ENCODE results near the gene MPP3. TPM values are rescaled to one million over a fixed set of nuclear protein-coding genes. Genes with fewer than 3 reads are reported as not detected.
A peak's percentile ranks its signal among the peaks of the same experiment; 100 is the strongest.
"Not testable (repeated sequence)": the region's sequence is repeated elsewhere in the genome, so short reads cannot be mapped to it uniquely, and the experiment has no call there.

Gene MPP3
- polyA plus RNA-seq, 1 donor: 5.8 TPM

DNA sequence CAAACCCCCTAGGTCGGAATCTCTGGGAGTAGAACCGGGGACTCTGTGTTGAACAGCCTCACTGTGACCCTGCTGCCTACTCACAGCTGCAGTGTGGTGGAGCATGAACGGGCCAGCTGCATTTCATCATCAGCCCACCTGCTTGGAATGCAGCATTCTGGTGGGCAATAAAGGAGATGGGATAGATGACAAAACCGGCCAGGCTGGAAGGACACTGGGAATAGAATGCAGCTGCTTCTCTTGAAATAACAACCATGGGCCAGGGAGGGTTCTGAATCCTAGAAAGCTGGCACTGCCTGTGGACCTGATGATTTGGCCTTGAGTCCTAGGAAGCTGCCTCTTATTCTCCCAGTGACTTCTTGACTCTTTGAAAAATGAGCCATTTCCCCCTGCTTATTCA lies 29.2 kb downstream of the MPP3 start:
- no peak for DNase-seq

DNA sequence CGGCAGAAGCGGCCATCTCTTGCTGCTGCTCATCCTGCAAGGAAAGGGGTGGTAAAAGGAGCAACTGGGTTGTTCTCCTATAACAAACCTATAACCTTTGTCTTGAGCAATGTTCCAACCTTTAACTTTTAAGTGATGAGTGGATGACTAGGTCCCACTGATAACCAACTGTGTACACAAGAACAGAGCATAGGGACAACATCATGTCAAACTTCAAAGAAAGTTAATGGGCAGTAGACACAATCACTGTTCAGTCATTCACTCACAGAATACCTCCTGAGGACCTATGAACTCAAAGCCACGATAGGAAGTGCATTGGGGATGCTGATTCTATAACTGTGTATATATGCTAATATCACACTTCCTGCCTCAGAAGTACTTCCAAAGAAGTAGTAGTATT lies 31.1 kb downstream of the MPP3 start:
- DNase-seq: no peak

DNA sequence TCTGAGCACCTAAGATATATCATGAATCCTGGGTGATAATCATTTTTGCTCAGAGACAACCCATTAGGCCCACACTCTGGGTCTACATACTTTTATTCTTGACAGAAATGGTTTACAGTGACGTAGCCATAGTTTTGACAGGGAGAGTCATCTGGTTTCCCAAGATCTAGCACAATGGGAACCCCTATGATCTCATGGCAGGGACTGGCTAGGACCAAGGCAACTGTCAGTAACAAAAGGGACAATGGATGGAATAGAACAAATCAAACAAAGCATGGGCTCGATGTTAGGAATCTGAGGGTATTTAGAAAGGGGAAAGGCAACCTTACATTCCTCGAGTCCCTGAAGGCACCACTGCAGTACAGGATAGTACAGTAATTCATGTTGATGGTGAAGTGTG lies 32.2 kb downstream of the MPP3 start:
- DNase-seq: no peak

DNA sequence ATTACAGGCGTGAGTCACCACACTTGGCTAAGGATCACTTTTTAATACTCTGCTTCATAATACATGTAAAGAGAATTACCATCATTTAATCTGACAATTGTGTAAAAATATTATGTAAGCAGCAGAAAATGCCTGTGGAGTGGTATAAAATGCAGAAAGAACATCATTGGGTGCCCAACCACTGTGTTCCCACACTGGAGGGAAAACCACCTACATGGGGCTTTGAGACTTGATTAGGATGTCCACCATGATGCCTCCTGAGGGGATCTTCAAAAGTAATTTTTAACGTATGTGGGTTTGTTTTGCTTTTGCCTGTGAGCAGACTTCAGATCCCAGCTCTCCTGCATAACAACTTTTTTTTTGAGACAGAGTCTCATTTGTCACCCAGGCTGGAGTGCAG lies 33.9 kb downstream of the MPP3 start:
- DNase-seq: no peak

DNA sequence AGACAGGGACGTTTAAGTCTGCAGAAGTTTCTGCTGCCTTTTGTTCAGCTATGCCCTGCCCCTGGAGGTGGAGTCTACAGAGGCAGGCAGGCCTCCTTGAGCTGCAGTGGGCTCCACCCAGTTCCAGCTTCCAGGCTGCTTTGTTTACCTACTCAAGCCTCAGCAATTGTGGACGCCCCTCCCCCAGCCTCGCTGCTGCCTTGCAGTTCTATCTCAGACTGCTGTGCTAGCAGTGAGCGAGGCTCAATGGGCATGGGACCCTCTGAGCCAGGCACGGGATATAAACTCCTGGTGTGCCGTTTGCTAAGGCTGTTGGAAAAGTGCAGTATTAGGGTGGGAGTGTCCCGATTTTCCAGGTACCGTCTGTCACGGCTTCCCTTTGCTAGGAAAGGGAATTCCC lies 34.9 kb downstream of the MPP3 start:
- DNase-seq: not testable (repeated sequence)

DNA sequence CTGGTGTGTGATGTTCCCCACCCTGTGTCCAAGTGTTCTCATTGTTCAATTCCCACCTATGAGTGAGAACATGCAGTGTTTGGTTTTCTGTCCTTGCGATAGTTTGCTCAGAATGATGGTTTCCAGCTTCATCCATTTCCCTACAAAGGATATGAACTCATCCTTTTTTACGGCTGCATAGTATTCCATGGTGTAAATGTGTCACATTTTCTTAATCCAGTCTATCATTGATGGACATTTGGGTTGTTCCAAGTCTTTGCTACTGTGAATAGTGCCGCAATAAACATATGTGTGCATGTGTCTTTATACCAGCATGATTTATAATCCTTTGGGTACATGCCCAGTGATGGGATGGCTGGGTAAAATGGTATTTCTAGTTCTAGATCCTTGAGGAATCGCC lies 40.3 kb downstream of the MPP3 start:
- DNase-seq: not testable (repeated sequence)

DNA sequence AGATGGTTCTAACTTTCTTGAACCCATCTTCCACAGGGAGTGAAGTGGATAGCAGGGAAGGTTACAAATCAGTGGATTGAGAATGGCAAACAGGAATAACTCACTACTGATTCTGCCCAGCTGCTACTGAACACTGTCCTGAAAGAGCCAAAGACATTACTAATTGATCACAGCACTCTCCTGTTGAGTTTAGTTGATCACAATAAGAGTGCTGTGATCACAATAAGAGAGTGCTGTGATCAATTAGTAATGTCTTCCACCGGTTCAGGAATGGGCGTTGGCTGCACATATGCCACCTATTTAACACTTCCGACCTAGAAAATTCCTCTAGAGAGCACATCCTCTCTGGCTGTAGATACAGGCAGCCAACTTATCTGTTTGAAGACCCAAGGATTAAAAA lies 41.4 kb downstream of the MPP3 start:
- no peak for DNase-seq

DNA sequence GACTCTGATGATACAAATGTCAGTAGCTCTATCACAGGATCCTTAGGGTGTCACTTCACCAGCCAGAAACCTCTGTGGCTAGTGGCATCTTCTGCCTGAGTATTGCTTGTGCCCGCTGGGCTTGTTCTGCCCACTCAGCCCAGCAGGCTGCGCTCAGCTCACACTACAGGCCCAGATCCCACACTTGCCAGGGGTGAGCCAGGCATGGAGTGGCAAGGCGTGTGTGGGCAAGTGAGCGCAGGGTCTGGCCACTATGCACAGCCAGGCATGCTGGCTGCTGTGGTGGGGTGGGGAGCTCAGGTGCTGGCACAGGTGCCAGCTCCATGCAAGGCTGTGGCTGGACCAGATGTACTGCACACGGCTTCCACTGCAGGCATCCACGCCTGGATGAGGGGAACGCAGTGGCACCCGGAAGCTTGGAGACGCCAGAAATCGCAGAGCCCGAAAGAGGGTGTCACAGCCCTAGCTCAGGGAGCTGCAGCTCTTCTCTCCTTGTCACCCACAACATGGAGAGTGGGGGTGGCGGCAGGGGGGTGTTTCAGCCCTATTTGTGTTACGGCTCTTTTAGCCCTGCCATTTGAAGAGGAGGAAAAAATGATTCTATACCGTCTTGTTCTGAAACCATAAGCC lies 42.5 kb downstream of the MPP3 start:
- DNase-seq: no peak

DNA sequence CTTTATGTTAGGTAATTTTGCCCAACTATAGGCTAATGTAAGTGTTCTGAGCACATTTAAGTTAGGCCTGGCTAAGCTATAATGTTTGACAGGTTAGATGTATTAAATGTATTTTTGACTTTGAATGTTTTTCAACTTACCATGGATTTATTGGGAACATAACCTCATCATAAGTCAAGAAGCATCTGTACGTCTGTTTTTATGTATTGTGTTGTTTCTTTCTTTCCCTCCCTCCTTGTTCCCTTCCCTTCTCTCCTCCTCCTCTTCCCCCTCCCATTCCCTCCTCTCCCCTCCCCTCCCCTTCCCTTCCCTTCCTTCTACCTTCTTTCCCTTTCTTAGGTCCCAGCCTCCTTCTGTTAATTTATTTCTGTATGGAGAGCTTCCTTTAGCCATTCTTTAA lies 43.5 kb downstream of the MPP3 start:
- no peak for DNase-seq

DNA sequence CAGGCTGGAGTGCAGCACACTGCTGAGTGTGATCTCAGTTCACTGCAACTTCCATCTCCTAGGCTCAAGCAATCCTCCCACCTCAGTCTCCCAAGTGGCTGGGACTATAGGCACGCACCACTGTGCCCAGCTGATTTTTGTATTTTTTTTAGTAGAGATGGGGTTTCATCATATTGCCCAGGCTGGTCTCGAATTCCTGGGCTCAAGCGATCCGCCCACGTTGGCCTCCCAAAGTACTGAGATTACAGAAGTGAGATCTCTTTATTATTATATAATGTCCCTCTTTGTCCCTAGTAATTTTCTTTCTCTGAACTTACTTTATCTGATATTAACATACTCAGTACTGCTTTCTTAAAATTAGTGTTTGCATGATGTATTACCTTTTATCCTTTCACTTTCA lies 44.4 kb downstream of the MPP3 start:
- DNase-seq: no peak

DNA sequence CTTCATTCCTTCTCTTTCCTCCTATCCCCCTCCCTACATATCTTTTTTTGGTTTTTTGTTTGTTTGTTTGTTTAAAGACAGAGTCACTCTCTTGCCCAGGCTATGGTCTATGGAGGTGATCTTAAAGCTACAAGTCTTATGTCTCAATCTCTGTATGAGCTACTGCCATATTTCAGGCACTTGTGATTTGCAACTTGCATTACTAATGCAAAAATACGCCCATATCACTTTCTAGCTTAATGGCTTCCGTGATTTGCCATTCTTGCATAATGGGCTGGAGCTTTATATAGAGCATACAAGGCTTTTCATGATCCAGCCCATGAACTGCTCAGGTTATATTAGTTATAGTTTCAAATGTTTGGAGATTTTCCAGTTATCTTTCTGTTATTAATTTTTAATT lies 45.2 kb downstream of the MPP3 start:
- no peak for DNase-seq

DNA sequence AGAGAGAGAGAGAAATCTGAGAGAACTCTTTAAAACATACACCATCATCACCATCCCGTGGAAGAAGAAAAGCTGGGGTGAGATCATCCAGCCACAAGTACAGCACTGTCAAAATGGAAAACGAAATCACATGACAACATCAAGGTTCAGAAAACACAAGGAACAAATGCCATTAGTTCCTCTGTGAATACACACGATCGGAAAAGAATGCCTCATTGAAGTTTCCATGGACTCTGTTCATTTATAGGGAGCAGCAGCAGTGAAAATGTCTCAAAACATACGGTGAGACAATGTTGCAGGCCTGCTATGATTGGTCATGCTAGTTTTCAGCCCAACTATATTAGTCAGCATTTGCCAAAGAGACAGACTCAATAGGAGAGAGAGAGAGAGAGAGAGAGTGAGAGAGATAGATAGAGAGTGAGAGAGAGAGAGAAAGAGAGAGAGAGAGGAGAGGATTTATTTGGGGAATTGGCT lies 48.3 kb downstream of the MPP3 start:
- DNase-seq: peak; percentile 40

DNA sequence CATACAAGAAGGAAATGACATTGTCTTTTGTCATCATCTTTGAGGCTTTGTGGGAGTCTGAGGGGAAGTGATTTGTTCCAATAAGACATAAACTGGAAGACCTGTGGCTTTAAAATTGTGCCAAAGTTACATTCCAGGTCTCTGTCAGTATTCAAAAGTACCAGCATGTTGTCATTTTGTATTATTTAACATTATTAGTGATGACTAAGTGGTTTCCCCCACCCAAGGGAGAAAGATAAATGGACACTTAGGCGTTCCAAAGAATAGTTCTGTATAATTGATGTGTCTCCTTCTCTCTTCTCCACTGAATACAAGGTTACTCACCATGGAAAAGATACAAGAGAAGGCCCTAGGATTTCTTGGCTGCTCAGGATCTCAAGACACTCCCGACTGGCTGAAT lies 48.9 kb downstream of the MPP3 start:
- DNase-seq: no peak

DNA sequence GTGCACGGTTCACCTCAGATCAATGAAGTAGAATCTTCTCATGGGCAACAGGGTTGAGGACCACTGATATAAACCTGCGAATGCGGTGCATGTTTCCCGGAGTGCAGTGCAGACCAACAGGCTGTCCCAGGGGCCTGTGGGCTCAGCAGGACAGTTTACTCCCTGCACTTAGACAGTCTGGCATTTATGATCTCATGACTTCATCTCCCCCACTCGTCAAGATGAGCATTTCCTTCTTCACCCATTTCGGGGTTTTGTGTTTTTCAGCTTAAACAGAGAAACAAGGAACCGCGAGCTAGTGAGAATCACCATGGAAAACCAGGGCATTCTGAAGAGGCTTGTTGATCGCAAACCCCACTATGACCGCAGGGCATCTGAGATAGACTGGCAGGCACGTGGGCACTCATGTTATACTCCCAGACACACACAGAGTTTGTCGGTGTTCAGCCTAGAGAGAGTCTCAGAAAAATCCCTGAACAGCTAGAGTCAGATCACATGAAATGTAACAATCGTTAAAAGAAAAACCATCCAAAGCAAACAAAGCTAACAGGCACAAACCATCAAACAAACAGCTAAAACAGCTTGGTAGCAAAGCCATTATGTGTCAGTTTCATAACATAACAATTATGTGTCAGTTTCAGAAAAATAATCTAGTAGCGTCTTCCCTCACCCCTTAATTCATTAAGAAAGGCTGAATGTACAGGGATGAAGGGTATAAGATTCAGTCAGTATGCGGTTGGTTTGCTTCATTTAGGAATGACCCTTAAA lies 49.8 kb downstream of the MPP3 start:
- no peak for DNase-seq

DNA sequence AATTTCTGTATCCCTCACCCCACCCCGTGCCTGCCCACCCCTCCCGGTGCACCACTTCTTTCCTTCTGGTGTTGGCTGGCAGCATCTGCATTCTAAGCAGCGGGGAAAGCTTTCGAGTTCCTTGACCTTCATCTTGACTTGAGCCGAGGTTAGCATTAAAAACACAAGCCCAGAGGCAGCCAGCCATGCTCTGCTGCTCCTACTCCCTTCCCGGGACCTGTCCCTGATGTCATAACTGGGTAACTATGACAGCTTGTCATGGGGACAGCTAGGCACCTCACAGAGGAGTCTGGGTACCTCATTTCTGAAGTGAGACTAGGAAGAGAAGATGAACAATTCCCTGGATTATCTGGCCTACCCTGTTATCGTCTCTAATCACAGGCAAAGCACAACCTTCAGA lies 52.8 kb downstream of the MPP3 start, which contains the start of gene CFAP97D1:
CFAP97D1 (plus strand) TSS at position 301 of the 400 bp plus-strand sequence; CDS start at position 329, 28 bp downstream.
- no peak for DNase-seq

DNA sequence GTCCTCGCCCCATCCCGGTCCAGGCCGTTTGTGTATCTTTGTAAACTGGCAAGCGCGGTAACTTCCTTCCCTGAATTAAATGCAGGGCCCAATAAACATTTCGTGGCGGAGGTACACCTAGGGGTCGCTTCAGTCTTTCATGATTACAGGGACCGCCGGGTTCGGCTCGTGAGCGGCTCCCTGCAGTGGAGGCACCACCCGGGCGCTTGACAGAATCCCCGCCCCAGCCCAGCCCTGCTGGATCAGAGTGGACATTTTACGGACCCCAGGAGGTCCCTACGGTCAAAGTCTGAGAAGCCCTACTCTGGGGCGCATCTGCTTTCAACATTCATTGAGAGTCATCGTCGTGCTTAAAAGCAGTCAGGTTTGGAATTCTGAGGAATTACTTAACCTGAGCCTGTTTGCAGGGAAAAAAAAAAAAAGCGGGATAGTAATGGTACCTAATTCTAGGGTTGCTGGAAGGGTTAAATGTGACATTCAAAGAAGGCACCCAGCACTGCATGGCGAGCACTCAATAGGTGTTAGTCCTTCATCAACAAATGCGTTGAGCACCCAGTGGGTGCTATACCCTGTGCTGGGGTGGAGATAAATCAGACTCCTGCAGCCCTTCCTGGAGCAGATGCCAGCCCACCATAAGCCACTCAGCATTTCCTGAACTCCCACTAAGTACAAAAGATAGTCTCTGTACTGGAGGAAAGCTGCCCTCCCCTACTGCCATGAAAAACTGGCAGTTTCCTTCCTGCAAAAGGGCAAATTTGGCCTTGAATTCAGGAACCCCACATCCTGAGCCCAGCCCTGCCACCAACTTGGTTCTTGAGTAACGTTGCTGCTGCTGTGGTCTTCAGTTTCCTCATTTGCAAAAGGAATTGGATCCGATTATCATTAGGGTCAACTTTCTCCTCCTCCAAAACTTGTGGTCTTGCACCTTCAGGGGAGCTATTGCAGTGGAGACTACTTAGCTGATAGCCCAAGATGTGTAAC lies 53.5 kb downstream of the MPP3 start:
- DNase-seq: no peak

DNA sequence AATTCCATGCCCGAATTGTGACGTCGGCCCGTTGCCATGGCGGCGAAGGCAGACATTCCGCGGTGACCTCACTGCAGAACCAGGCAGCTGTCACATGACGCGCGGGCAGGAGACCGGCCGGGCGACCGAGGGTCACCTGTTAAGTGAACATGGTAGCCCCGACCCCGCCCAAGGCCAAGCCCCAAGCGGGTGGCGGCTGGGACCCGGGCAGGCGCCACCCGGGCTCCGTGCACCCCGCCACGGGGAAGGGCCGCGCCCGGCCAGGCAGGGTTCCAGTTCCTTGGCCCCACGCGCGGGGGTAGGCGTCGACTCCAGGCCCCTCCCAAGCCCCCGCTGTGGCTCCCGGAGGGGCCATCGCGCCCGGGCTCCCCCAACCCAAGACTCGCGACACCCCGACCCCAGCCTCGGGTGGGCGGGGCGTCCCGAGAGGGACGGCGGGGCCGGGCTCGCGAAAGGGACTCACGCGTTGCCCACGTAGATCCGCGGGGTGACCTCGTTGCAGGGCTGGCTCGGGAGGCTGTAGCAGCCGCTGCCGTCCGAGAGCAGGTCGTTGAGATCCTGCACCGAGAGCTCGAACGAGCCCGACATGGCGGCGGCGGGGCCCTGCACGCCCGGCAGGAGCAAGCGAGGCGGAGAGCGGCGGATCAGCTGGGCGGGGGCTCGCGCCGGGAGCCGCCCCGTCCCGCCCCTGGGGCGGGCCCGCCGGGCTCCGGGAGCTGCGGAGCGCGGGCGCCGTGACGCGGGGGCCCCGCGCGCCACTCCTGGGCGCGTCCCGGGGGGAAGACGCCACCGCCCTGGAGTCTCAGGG lies 54.4 kb downstream of the MPP3 start, which contains the start of gene DUSP3:
DUSP3 (minus strand) TSS at position 641 of the 808 bp plus-strand sequence; CDS start at position 588, 53 bp downstream.
- peak; percentile 91 for DNase-seq

DNA sequence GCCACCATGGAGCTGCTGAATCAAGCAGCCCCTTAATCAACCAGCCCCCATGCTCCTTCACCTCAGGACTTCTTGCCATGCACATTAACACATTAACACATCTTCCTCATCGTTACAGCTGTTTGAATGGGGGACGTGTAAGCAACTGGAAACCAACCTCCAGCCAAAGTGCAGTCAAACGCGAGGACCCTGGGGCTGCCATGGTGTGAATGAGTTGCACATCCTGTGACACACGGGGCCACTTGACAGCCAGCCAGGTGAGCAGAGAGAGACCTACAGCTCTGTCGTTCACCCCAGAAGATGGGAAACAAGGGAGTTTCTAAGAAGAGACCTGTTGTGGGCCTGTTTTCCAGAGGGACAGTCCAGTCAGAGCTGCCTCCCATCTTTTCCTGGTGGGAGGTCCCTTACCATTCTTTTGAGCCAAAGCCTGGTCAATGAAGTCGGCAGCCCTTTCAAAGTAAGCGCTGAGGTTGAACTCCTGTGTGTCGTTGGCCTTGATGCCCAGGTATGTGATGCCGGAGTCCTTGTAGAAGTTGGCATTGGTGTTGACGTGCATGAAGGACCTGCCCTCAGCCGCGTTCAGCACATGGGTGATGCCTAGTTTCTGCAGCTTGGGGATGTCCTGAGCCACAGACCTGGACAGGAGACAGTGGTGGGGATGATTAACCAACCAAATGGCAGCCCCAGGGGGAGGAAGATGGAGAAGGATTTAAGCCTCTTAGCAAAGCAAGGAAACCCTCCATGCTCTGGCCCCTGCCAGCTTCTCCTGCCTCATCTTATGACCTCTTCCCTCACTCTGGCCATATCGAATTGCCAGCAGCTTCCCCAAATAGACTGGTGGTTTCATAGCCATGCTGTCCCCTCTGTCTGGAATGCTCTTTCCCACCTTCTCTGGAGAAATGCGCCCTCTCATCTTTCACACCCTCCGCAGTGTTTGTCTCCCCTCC lies 58.4 kb downstream of the MPP3 start:
- no peak for DNase-seq

DNA sequence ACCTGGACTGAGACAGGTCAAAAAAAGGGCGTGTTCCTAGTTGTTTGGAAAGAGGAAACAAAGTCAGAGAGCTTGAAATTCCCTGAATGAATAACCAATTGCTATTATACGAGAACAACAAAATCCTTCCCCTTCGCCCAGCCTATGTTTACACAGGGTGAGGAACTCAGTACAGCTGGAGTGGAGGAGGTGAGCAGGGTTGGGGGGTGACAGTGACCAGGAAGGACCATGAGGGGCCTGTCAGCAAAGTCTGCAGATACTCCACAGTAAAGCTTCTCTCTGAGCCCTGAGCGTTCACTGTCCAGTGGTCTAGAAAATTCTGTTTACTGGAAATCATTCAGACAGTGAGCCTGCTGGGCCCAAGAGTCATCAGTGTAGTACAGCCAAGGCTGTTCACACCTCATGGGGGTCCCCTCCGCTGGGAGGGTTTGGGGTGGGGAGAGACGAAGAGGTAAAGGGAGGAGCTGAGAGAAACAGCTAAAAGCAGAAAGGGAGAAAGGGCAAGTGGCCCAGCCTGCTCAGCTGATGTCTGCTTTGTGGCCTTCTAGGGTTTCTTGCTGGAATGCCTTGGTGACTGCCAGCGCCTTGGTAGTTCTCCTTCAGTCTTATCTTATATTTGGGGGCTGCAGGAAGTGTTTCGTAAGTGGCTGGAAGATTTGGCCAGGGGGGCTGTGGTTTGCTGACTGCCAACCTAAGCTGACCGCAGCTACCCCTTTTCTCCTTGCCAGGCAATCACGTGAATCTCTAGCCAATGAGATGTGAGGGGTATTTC lies 59.9 kb downstream of the MPP3 start:
- peak; percentile 21 for DNase-seq

DNA sequence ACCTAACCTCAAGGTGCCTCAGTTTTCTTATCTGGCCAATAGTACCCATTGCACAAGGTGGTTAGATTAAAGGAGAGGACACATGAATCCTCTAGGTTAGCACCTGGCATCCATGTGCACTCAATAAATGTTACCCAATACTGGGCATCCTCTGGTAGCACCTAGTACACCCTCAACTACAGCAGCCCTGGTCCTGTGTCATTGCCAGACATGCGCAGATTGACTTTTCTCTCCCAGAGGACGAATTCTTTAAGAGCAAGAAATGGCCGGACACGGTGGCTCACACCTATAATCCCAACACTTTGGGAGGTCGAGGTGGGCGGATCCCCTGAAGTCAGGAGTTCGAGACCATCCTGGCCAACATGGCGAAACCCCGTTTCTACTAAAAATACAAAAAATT lies 61.5 kb downstream of the MPP3 start:
- DNase-seq: no peak
